Measurements from ENCODE around the gene TTLL10. TPM values are rescaled to one million over a fixed set of nuclear protein-coding genes. Genes with fewer than 3 reads are reported as not detected.

The TTLL10 gene
- total RNA-seq, 1 experiment from 2014 or later = 0.68 TPM

GRCh38 chr1:1171161-1171545 lies 2.5 kb upstream of the TTLL10 start:
- WGBS (ENCODE audit: extremely low coverage, insufficient read length, low lambda C conversion rate) = no CpG with 5 or more reads among the region's 12 CpGs
- H3K4ac ChIP-seq (ENCODE audit: low read depth, low read length) = no peak overlapping the region; the same call in 1 of the 2 replicates

More at GRCh38 chr1:1171161-1171545, 2.5 kb upstream of the TTLL10 start:
- Histone ChIP-seq H2AFZ (ENCODE audit: low read length) (no peak overlapping the region), H4K91ac (ENCODE audit: insufficient read length, low read depth, low read length) (no peak overlapping the region), H2AK5ac (ENCODE audit: insufficient read length, low read length) (no peak overlapping the region), H3K79me2 (ENCODE audit: insufficient read depth, low read length) (no peaks in the 10 kb centered on the region), H3K79me1 (ENCODE audit: insufficient read depth, low read depth, low read length, poor library complexity, severe bottlenecking) (no peaks in the 10 kb centered on the region), H3K14ac (ENCODE audit: insufficient read depth, low read length) (no peak overlapping the region), H3K4me1 (ENCODE audit: insufficient read depth, low read length) (no peaks in the 10 kb centered on the region; the same call in 1 of the 2 replicates), H3K23ac (ENCODE audit: insufficient read length, low read depth, low read length) (no peak overlapping the region), H4K5ac (ENCODE audit: insufficient read length, low read depth, low read length) (no peak overlapping the region), H3K9me3 (ENCODE audit: control insufficient read depth, low read depth, low read length) (no peaks in the 10 kb centered on the region), H2BK12ac (ENCODE audit: insufficient read length, low read depth, low read length) (no peak overlapping the region), H3K18ac (ENCODE audit: insufficient read length, low read depth, low read length) (no peak overlapping the region), H2BK5ac (ENCODE audit: insufficient read length, low read length) (no peak overlapping the region), H3T11ph (ENCODE audit: low read length) (no peak overlapping the region), H4K20me1 (ENCODE audit: control insufficient read depth, insufficient read depth, insufficient read length) (no peaks in the 10 kb centered on the region), H3K27ac (ENCODE audit: insufficient read length, low read depth, low read length) (no peak overlapping the region), H3K4me2 (ENCODE audit: insufficient read depth, insufficient read length, low read length) (no peak overlapping the region), H3K23me2 (ENCODE audit: insufficient read length, low read depth, low read length, poor library complexity, severe bottlenecking) (no peaks in the 10 kb centered on the region), H3K27me3 (ENCODE audit: insufficient read depth, low read length) (no peaks in the 10 kb centered on the region), H4K8ac (replicated peaks; ENCODE audit: insufficient read length, low read depth, low read length) (no peak overlapping the region), H2BK15ac (ENCODE audit: low read depth, low read length) (no peak overlapping the region), H3K9ac (ENCODE audit: extremely low read depth, insufficient read length, low read length) (no peak overlapping the region), H3K56ac (ENCODE audit: insufficient read length, low read depth, low read length) (no peak overlapping the region), H2BK20ac (ENCODE audit: low read depth, low read length, poor library complexity, severe bottlenecking) (no peak overlapping the region), H2BK120ac (ENCODE audit: low read depth, low read length, poor library complexity, severe bottlenecking) (no peak overlapping the region)
- Mint-ChIP-seq H3K4me1 (peaks cover 12 to 28% of the 10 kb centered on the region in 2 experiments), H3K9me3 (peaks cover 0 to 4% of the 10 kb centered on the region in 2 experiments; a peak in 2 of 5 replicates), H3K4me3 (no peak overlapping the region; a peak in 1 of 5 replicates), H3K36me3 (ENCODE audit: insufficient read depth in 1 of 3, low read depth in 3 of 3) (peaks cover 1 to 11% (median 4%) of the 10 kb centered on the region in 3 experiments; a peak in 4 of 7 replicates), H3K27me3 (ENCODE audit: low read depth) (peaks cover 10% of the 10 kb centered on the region), H3K27ac (no peak overlapping the region)
- DNase-seq = peak; percentile 36
- no peak for TF ChIP-seq CTCF (conservative IDR thresholded peaks at IDR 0.05)

All from H9 (cell line).